Loucy (cell line): Measurements from ENCODE around the gene ZNF283.

Experiments used
- H2AFZ ChIP-seq: fragments of 200-600 bp; sonication (generic); 2 replicates; pipeline ENCODE4 v1.6.0; 2016; ENCODE audit warnings: antibody characterized with exemption, mild to moderate bottlenecking, low read length, moderate library complexity
- H3F3A ChIP-seq: fragments of 200-600 bp; 2 replicates; pipeline ENCODE4 v1.6.0; 2016; ENCODE audit warnings: antibody characterized with exemption, low read depth, mild to moderate bottlenecking
- H3K27me3 ChIP-seq: fragments of 200-600 bp; sonication (generic); 2 replicates; pipeline ENCODE4 v1.6.1; 2014; ENCODE audit warnings: low read length, mild to moderate bottlenecking; ENCODE audit not compliant: insufficient read depth, poor library complexity, severe bottlenecking
- H3K36me3 ChIP-seq: fragments of 200-600 bp; sonication (generic); 2 replicates; pipeline ENCODE4 v1.6.1; 2016; ENCODE audit warnings: low read length; ENCODE audit not compliant: insufficient read depth
- H3K4me1 ChIP-seq: fragments of 200-600 bp; sonication (generic); 2 replicates; pipeline ENCODE4 v1.5.1; 2014; ENCODE audit warnings: low read length, mild to moderate bottlenecking; ENCODE audit not compliant: insufficient read depth, poor library complexity, severe bottlenecking
- H3K4me2 ChIP-seq: fragments of 200-600 bp; sonication (generic); 2 replicates; pipeline ENCODE4 v1.6.0; 2014; ENCODE audit warnings: antibody characterized with exemption, low read length, low read depth, mild to moderate bottlenecking; ENCODE audit not compliant: poor library complexity, severe bottlenecking
- H3K4me3 ChIP-seq: fragments of 200-600 bp; sonication (generic); 2 replicates; pipeline ENCODE4 v1.5.1; 2014; ENCODE audit warnings: low read length, mild to moderate bottlenecking, mixed read lengths; ENCODE audit not compliant: poor library complexity, severe bottlenecking
- H3K79me2 ChIP-seq: fragments of 200-600 bp; sonication (generic); 2 replicates; pipeline ENCODE4 v1.6.1; 2014; ENCODE audit warnings: low read length; ENCODE audit not compliant: insufficient read depth
- H3K9ac ChIP-seq: fragments of 200-600 bp; sonication (generic); 2 replicates; pipeline ENCODE4 v1.6.0; 2014; ENCODE audit warnings: mild to moderate bottlenecking, low read depth, low read length, moderate library complexity; ENCODE audit not compliant: poor library complexity, severe bottlenecking
- H3K9me2 ChIP-seq: fragments of 200-600 bp; sonication (generic); replicated peaks from 2 replicates; pipeline ENCODE4 v1.6.1; 2016; ENCODE audit warnings: low read depth, low read length, mixed read lengths
- H3K9me3 ChIP-seq: fragments of 200-600 bp; sonication (generic); 2 replicates; pipeline ENCODE4 v1.6.1; 2014; ENCODE audit warnings: mild to moderate bottlenecking, antibody characterized with exemption, low read length, low read depth; ENCODE audit not compliant: insufficient read depth
- H4K20me1 ChIP-seq: fragments of 200-600 bp; sonication (generic); 2 replicates; pipeline ENCODE4 v1.6.0; 2014; ENCODE audit warnings: antibody characterized with exemption, low read length, mild to moderate bottlenecking; ENCODE audit not compliant: insufficient read depth, poor library complexity, severe bottlenecking
- CTCF ChIP-seq: fragments of 200-600 bp; sonication (generic); conservative IDR thresholded peaks from 2 replicates; pipeline ENCODE4 v1.5.1; 2014; ENCODE audit warnings: mild to moderate bottlenecking, antibody characterized with exemption, low read length
- EZH2phosphoT487 ChIP-seq: fragments of 200-600 bp; IDR thresholded peaks from 2 replicates; pipeline ENCODE4 v1.6.1; 2018; ENCODE audit warnings: antibody characterized with exemption, mild to moderate bottlenecking, moderate library complexity, borderline replicate concordance

The ZNF283 gene

GRCh38 chr19:43895727-43896308 is 68.7 kb downstream of the ZNF283 start:
- TF ChIP-seq EZH2phosphoT487 (no peak), CTCF (no peak)

More at GRCh38 chr19:43895727-43896308, 68.7 kb downstream of the ZNF283 start:
- no peak overlapping the region for H3K4me3 ChIP-seq
- H3K79me2 ChIP-seq: no peaks in the 10 kb centered on the region
- H3K9ac ChIP-seq: no peak overlapping the region
- no peaks in the 10 kb centered on the region for H3K27me3 ChIP-seq
- H3K4me2 ChIP-seq: no peak overlapping the region
- H3F3A ChIP-seq: no peaks in the 10 kb centered on the region
- H3K9me2 ChIP-seq: no peaks in the 10 kb centered on the region
- H3K4me1 ChIP-seq: no peaks in the 10 kb centered on the region
- no peaks in the 10 kb centered on the region for H4K20me1 ChIP-seq
- no peaks in the 10 kb centered on the region for H3K36me3 ChIP-seq
- no peaks in the 10 kb centered on the region for H3K9me3 ChIP-seq
- H2AFZ ChIP-seq: no peak overlapping the region
